HFFc6 (cell line): Measurements from ENCODE around the gene CCDC158. TPM values are rescaled to one million over a fixed set of nuclear protein-coding genes. Genes with fewer than 3 reads are reported as not detected.

Experiments used
- DNase-seq: peaks from one replicate; pipeline ENCODE4 v3.0.0-alpha.2; 2018
- H3K27ac Mint-ChIP-seq: 2 replicates; pipeline ENCODE4 v1.8.0; 2020; ENCODE audit warnings: mild to moderate bottlenecking, mixed read lengths
- H3K27me3 Mint-ChIP-seq: 2 replicates; pipeline ENCODE4 v1.8.0; 2021; ENCODE audit warnings: mild to moderate bottlenecking, moderate library complexity, mixed read lengths; ENCODE audit not compliant: insufficient read depth
- H3K36me3 Mint-ChIP-seq: 2 replicates; pipeline ENCODE4 v1.8.0; 2021; ENCODE audit warnings: low read depth, mixed read lengths
- H3K4me1 Mint-ChIP-seq: 2 replicates; pipeline ENCODE4 v1.8.0; 2020; ENCODE audit warnings: low read depth, mixed read lengths
- H3K4me3 Mint-ChIP-seq: 2 replicates; pipeline ENCODE4 v1.8.0; 2020; ENCODE audit warnings: mild to moderate bottlenecking, moderate library complexity, mixed read lengths
- H3K9me3 Mint-ChIP-seq: 2 replicates; pipeline ENCODE4 v1.8.0; 2020; ENCODE audit warnings: mild to moderate bottlenecking, mixed read lengths
- CTCF ChIP-seq: fragments of 200-600 bp; sonication (generic); IDR thresholded peaks from 2 replicates; pipeline ENCODE4 v1.5.0; 2021; ENCODE audit warnings: antibody characterized with exemption, mild to moderate bottlenecking
- total RNA-seq, 6 experiments: library from RNA; stranded (reverse); fragmentation: NEBNext Ultra II Directional; extraction: Animal tissue kit (Norgen Biotek cat#: 25700); gene quantifications; 2 replicates in 1 of 6; 3 replicates in 5 of 6; pipeline ENCODE4 v1.2.3, GENCODE V29; 2021

The CCDC158 gene
- total RNA-seq, 6 experiments from 2014 or later: 0.05 TPM; not detected in 5

DNA sequence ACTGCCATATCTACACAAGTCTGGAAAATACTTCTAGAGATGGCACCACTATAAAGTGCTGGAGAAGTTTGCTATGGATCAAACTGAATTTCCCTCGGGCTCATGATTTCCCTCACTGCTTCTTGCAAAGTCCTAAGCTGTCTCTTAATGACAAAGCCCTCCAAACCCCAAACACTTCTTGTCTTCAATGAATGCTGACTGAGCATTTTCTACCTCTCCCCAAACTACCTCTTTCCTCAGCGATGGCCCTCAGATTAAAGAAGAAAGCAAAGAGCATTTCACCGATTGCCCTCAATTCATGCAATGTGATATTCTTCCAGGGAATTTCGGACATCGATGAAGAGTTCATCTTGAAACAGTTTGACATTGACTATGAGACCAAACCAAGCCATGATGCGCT, 149.7 kb downstream of the CCDC158 start:
- Mint-ChIP-seq H3K4me3 (no peak overlapping the region), H3K4me1 (no peaks in the 10 kb centered on the region), H3K27ac (no peak overlapping the region), H3K9me3 (no peaks in the 10 kb centered on the region), H3K36me3 (no peaks in the 10 kb centered on the region), H3K27me3 (peaks cover 21% of the 10 kb centered on the region)
- TF ChIP-seq CTCF: no peak
- DNase-seq: no peak

DNA sequence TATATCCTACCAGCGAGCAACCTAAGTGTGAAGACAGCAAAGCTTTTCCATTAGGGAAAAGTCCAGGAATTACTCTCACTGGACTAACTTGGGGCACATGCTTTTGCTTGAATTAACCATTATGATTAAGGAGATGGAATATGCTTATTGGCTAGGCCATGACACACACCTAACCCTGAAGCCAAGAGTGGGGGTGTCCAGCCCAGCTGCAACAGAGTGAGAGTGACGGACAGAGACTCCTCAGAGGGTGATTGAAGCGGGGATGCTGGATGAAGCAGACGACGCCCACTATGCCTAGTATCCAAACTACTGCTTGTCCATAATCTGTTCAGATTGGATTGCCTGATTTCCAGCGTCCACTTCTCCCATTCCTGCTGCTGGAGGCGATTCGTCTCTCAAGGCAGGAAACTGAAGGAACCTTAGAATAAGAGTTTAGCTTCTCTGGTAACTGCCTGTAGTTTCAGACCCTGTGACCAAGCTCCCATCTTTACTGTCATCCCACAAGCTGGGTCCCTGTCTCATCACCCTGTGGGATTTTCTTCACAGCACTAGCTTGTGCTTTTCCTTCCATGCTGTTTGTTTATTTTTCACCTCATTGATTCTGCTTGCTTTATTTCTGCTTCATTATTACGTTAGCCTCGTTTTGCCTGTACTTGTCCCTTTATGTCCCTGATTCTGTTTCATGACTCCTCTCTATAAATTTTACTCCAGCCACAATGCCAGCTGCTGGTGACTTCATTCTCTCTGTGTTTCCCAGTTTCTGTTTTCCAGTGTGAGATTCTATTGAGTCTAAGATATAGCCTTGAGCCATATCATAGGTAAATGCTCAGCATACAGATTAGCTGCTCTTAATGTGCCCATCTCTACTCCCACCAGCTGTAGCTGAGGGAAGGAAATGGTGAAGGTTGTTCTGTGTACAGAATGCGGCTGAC, 150.4 kb downstream of the CCDC158 start:
- Mint-ChIP-seq H3K4me1 (no peaks in the 10 kb centered on the region), H3K9me3 (no peaks in the 10 kb centered on the region), H3K27ac (no peak overlapping the region), H3K27me3 (peaks cover 21% of the 10 kb centered on the region), H3K36me3 (no peaks in the 10 kb centered on the region), H3K4me3 (no peak overlapping the region)
- DNase-seq: no peak
- TF ChIP-seq CTCF: no peak

GRCh38 chr4:76267811-76268210, 153.1 kb downstream of the CCDC158 start:
- H3K4me1 Mint-ChIP-seq: no peaks in the 10 kb centered on the region
- no peaks in the 10 kb centered on the region for H3K36me3 Mint-ChIP-seq

DNA sequence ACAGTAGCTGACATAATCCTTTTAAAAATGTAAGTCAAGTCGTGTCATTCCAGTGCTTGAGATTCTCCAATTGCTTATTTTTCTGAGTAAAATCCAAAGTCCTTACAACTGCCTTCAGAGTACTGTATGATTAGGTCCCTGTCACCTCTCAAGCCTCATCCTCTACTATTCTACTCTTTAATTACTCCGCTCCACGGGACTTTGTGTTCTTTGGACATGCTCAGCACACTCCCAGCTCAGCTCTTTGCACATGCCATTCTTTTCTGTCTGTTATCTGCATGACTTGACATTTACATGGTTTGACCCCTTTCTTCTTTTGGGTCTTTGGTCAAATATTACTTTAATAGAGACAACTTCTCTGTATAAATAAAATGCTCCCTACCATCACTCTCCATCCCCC, 154.3 kb downstream of the CCDC158 start:
- Mint-ChIP-seq H3K27me3 (peaks cover 26% of the 10 kb centered on the region), H3K4me1 (no peaks in the 10 kb centered on the region), H3K9me3 (no peaks in the 10 kb centered on the region), H3K27ac (no peak overlapping the region), H3K4me3 (no peak overlapping the region), H3K36me3 (no peaks in the 10 kb centered on the region)
- DNase-seq: no peak
- TF ChIP-seq CTCF: no peak

More at GRCh38 chr4:76267811-76268210, 153.1 kb downstream of the CCDC158 start:
- TF ChIP-seq CTCF: no peak
- peaks cover 22% of the 10 kb centered on the region for H3K27me3 Mint-ChIP-seq
- no peak overlapping the region for H3K4me3 Mint-ChIP-seq
- no peak overlapping the region for H3K27ac Mint-ChIP-seq
- no peak for DNase-seq
- H3K9me3 Mint-ChIP-seq: no peaks in the 10 kb centered on the region

DNA sequence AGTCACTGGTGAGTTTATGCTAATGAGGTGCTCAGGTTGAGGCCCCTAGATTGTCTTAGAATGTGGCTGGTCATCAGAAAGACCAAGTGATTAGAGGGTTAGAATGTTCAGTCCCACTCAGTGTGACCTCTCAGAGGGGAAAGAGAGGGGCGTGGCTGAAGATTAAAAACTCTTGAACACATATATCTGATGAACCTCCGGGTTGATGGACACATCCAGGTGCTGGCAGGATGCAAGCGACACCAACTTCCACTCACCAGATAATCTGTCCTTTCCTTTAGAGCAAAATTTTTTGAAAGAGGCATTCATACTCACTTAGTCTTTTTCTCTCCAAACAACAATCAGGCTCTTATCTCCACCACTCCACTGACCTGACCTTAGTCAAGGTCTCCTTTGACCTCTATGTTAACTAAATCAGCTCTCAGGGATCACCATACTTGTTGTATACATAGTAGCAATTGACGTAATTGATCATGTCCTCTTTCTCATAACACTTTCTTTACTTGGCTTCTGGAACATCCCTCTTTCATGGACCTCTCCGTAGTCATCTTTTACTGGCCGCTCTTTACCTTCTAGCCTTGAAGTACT, 155.2 kb downstream of the CCDC158 start:
- H3K4me3 Mint-ChIP-seq: no peak overlapping the region
- H3K36me3 Mint-ChIP-seq: no peaks in the 10 kb centered on the region
- TF ChIP-seq CTCF: no peak
- no peaks in the 10 kb centered on the region for H3K9me3 Mint-ChIP-seq
- H3K4me1 Mint-ChIP-seq: no peaks in the 10 kb centered on the region
- H3K27me3 Mint-ChIP-seq: peaks cover 20% of the 10 kb centered on the region
- H3K27ac Mint-ChIP-seq: no peak overlapping the region
- no peak for DNase-seq

Other genes with a start within 250 kb of the CCDC158 start
- 100 to 1,000 TPM; 126 to 145 (median 138) TPM for gene SCARB2, start 207.3 kb downstream of the CCDC158 start, total RNA-seq
- gene FAM47E, start 169.4 kb downstream of the CCDC158 start, total RNA-seq: under 1 TPM in 1 of 6 experiments, not detected in 5; 0.17 TPM
- gene STBD1, start 114.4 kb downstream of the CCDC158 start, total RNA-seq: 1 to 10 TPM; 4.3 to 6.0 (median 5.4) TPM
- gene SHROOM3, start 14.1 kb upstream of the CCDC158 start, total RNA-seq: 10 to 100 TPM; 39.1 to 98.7 (median 40.9) TPM